IgD-negative memory B cell (primary cell): ENCODE data around the gene PROS1. TPM values are rescaled to one million over a fixed set of nuclear protein-coding genes. Genes with fewer than 3 reads are reported as not detected.
A peak's percentile ranks its signal among the peaks of the same experiment; 100 is the strongest.

Source experiments
- H3K27ac Mint-ChIP-seq, 3 donors: one replicate each; pipeline ENCODE4 v1.8.0; 2020 to 2022; ENCODE audit warnings: mild to moderate bottlenecking in 3 of 3, mixed read lengths in 3 of 3, moderate library complexity in 1 of 3
- H3K27me3 Mint-ChIP-seq: one replicate; pipeline ENCODE4 v1.8.0; 2021; ENCODE audit warnings: mixed read lengths
- H3K36me3 Mint-ChIP-seq: one replicate; pipeline ENCODE4 v1.8.0; 2020; ENCODE audit warnings: mild to moderate bottlenecking, mixed read lengths
- H3K4me1 Mint-ChIP-seq, 3 donors: one replicate each; pipeline ENCODE4 v1.8.0; 2020 to 2022; ENCODE audit warnings: mixed read lengths in 3 of 3, mild to moderate bottlenecking in 1 of 3
- H3K4me3 Mint-ChIP-seq, 4 donors: one replicate each; pipeline ENCODE4 v1.8.0; 2020 to 2022; ENCODE audit warnings: mild to moderate bottlenecking in 4 of 4, mixed read lengths in 4 of 4, moderate library complexity in 3 of 4
- H3K9me3 Mint-ChIP-seq, 3 donors: one replicate each; pipeline ENCODE4 v1.8.0; 2020 to 2021; ENCODE audit warnings: mixed read lengths in 3 of 3, mild to moderate bottlenecking in 1 of 3
- polyA plus RNA-seq: library from polyadenylated mRNA; unstranded; fragments of 300-500 nt; fragmentation: Illumina TruSeq; gene quantifications from one replicate; pipeline ENCODE4 v1.2.3, GENCODE V29; 2021

Gene PROS1
- 0.26 TPM for polyA plus RNA-seq

DNA sequence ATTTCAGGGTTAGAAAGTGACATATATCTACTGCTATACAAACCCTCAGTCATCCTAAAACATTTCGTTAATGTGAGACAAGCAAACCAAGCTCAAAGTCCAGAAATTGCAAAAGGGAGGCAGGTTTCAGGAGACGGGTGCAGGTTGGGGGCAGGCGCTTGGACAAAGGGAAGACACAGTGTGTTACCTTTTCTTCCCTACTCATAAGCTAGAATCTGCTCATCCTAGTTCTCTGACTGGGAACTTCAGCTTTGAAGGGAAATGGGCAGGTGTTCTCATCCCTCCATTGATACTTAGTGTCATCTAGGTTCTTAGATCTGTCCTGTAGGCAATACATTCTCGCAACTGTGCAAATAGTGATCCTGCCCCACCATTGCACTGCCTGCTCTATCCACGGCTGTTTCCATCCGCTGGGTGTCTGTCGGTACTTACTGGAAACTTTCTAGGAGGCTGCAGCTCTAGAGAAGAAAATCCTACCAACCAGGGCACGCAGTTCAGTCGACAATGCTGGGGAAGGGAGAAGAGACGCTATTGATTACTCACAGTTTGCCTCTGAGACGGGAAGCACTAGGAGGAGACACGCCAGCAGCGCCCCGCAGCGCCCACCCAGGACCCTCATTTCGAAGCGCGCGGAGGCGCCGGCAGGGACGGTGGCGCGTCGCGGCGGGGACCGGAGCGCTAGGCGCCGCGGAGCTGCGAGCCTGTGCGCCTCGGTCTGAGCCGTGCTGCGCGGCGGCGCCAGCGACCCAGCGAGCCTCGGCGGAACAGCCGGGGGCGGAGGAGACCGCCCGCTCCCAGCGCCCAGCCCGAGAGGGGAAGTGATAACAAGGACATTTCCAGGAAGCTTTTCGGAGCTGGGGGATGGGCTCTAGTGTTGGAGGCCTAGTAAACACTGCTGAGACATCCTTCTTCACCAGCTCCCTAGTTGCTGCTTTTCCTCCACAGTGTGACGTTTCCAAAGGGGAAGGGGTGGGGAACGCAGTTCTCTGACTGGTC, at the start of gene PROS1:
Gene PROS1, minus strand, starts transcription at position 766 of the 996 bp plus-strand sequence. Its CDS starts 147 bp downstream, at position 619.
- Mint-ChIP-seq H3K9me3 (no peaks in the 10 kb centered on the region), H3K27ac (peak within 1 kb of the TSS in 1 of 3 donors; percentile 40), H3K4me3 (peak within 1 kb of the TSS; percentile 21 to 94 (median 89)), H3K27me3 (peaks cover 17% of the 10 kb centered on the region), H3K36me3 (no peaks in the 10 kb centered on the region), H3K4me1 (peaks cover 2 to 11% (median 4%) of the 10 kb centered on the region in 3 donors)

DNA sequence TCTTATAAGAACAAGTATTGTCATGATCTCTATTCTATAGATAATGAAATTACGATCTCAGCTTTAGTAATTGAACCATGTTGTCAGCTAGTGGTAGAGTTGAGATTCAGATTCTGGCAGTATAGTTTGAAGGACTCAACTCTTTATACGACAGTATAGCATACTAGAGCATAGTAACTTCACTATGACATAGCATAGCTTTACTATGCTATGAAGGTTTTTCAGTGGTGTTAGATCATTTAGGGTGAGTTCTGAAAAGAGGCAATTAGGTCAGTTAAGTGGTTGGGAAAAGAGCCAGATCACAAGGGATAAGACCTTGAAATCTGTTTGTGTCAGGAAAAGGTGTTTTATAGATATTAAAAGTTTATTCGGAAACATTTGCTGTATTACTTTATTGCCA, 46.6 kb upstream of the PROS1 start:
- H3K27ac Mint-ChIP-seq, result no peak overlapping the region
- peaks cover 8% of the 10 kb centered on the region for H3K36me3 Mint-ChIP-seq
- H3K9me3 Mint-ChIP-seq, result no peaks in the 10 kb centered on the region
- no peaks in the 10 kb centered on the region for H3K4me1 Mint-ChIP-seq
- H3K4me3 Mint-ChIP-seq, result no peak overlapping the region
- no peaks in the 10 kb centered on the region for H3K27me3 Mint-ChIP-seq

DNA sequence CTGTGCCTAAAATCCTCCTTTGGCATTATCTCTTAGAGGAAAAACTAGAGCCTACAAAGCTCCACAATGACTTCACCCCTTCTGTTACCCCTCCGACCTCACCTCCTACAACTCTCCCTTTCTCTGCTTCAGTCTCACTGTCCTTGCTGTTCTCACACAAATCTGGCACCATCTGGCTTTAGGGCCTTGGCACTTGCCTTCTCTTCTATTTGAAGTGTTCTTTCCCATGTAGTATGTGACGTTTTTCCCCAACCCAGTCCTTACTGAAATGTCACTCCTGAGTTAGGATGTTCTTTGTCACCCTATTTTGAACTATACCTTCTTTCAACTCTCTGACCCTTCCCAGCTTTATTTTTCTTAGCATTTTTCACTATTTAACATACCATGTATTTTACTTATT, 46.0 kb upstream of the PROS1 start:
- Mint-ChIP-seq H3K4me3 (no peak overlapping the region), H3K36me3 (peaks cover 13% of the 10 kb centered on the region), H3K9me3 (no peaks in the 10 kb centered on the region), H3K27ac (no peak overlapping the region), H3K4me1 (peaks cover 0 to 6% (median 6%) of the 10 kb centered on the region in 3 donors), H3K27me3 (no peaks in the 10 kb centered on the region)

DNA sequence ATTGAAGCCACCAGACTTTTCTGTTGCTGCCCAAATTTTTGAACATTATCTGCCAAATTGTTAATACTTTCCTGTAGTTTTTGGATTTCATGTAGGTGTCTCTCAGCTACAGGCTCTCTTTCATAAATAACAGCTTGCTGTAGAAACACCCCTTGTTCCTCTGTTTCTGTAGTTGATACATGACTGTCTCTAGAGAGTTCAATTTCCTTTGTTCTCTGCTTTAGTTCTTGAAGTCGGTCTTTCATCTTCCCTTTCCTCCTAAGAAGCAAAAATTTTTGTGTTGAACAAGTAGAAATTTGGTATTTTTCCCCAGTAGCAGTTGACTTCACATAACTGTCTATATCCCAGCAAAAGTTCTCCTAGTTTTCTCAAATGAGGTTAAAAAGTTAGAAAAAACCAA, 41.3 kb upstream of the PROS1 start:
- Mint-ChIP-seq H3K4me1 (peaks cover 0 to 10% (median 7%) of the 10 kb centered on the region in 3 donors), H3K9me3 (no peaks in the 10 kb centered on the region), H3K27ac (peak overlapping the region in 1 of 3 donors; percentile 35), H3K36me3 (peaks cover 23% of the 10 kb centered on the region), H3K27me3 (no peaks in the 10 kb centered on the region), H3K4me3 (peak overlapping the region in 1 of 4 donors; percentile 23)

DNA sequence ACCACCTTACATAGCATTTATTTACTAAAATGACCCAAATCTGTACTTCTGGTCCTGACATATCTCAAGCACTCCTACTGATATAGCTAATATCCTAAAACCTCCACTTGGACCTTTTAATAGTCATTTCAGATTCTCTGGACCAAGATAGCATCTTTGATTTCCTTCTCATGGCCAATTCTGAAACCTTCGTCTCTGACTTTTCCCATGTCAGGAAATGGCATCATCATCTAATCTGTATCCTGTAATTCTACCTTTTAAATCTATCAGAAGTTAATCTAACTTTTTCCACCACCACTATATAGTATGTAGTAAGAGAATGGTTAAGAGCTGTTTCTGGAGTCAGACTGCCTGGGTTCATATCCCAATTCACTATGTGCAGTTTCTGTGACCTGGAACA, 38.5 kb upstream of the PROS1 start:
- no peak overlapping the region for H3K4me3 Mint-ChIP-seq
- H3K36me3 Mint-ChIP-seq, result peaks cover 17% of the 10 kb centered on the region
- no peaks in the 10 kb centered on the region for H3K9me3 Mint-ChIP-seq

DNA sequence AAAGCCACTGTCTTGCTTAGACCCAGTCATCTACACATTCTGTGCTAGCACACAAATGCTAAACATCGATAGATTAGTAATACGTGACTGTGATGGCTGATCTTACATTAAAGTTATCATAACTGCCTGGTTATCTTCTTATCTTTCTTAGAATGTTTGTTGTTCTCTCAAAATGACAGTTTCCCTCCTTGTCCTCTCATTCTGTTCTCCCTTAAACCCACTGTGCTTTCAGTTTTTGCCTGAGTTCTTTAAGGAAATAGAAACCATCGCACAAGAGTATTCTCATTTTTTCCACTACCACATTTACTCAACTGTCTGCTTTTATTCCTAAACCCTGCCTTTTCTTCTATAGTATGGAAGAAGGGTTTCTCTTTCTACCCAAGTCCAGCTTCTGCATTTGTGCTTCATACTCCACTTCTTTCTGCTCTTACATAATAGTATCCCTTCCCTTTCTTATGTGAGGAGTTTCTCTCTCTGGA, 37.6 kb upstream of the PROS1 start:
- Mint-ChIP-seq H3K27me3 (no peaks in the 10 kb centered on the region), H3K4me1 (peaks cover 0 to 10% (median 7%) of the 10 kb centered on the region in 3 donors), H3K36me3 (peaks cover 17% of the 10 kb centered on the region), H3K9me3 (no peaks in the 10 kb centered on the region), H3K4me3 (no peak overlapping the region), H3K27ac (no peak overlapping the region)

More for the DNA sequence above, 38.5 kb upstream of the PROS1 start:
- peaks cover 0 to 10% (median 7%) of the 10 kb centered on the region in 3 donors for H3K4me1 Mint-ChIP-seq
- H3K27me3 Mint-ChIP-seq, result no peaks in the 10 kb centered on the region
- no peak overlapping the region for H3K27ac Mint-ChIP-seq

DNA sequence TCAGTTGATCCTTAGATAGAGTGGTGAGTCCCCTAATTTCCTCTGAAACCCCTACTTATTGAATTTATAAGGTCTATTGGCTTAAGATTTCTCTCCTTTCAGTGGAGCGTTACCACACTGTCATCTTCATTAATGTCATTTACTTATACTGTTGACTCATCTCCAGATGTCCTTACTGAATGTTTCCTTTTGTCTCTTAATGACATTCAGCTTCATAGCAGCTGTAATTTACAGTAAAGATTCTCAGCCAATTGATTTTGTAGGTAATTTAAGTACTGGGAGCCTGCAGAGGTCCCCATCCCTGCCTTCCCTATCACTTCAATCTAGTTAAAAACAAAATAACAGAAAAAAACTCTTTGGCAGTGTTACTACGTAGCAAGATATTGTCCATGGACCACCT, 35.9 kb upstream of the PROS1 start:
- Mint-ChIP-seq H3K4me1 (peaks cover 0 to 3% (median under 1%) of the 10 kb centered on the region in 3 donors), H3K27ac (no peak overlapping the region), H3K36me3 (peaks cover 11% of the 10 kb centered on the region), H3K4me3 (no peak overlapping the region), H3K27me3 (no peaks in the 10 kb centered on the region), H3K9me3 (no peaks in the 10 kb centered on the region)

DNA sequence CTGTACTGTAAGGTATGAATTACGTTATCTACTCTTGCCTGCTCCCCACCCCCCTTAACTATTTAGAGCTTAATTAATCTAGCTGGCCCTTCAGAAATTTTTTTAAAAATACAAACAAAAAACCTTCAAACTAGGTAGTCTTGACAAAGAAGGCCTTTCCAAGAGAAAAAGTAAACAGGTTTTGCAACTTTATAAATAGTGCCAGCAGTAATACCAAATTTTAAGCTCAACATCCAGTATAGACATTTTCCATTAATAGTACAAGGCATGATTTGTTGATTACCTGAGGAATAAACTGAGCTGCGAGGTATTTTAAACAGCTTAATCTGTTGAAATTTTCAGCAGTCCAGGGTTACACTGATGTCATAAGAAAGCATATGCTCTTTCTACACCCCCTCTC, 34.6 kb upstream of the PROS1 start:
- H3K9me3 Mint-ChIP-seq, result no peaks in the 10 kb centered on the region
- no peak overlapping the region for H3K4me3 Mint-ChIP-seq
- H3K27ac Mint-ChIP-seq, result peak overlapping the region in 1 of 3 donors; percentile 6
- peaks cover 9% of the 10 kb centered on the region for H3K36me3 Mint-ChIP-seq
- no peaks in the 10 kb centered on the region for H3K27me3 Mint-ChIP-seq
- H3K4me1 Mint-ChIP-seq, result peaks cover 0 to 6% (median 5%) of the 10 kb centered on the region in 3 donors

DNA sequence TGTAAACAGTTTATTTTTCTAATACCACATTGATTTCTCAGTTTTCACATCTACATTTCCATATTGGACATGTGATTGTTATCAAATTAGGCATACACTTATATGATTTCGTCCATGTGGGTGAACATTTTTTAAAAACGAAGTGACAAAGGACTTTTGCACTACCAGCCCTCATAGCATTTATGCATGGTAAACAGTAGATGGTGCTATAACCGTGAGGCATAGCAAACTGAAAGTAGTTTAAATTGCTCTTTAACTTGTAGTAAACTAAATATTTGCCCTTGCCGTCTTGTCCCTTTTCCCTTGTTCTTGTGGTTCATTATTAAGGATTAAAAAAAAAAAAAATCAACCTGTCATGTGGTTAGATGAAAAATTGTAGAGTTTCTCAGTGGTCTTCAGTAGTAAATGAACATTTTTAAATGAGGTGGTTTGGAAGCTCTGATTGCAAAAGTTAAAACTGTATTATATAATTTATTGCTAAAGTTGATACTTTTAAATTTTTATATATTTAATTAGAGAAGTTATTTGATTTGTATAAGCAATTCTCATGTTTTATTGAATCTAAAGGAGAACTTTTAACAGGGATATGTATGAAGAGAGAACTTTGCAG, 30.7 kb upstream of the PROS1 start:
- no peak overlapping the region for H3K27ac Mint-ChIP-seq
- H3K4me1 Mint-ChIP-seq, result peaks cover 0 to 5% (median 4%) of the 10 kb centered on the region in 3 donors
- no peaks in the 10 kb centered on the region for H3K27me3 Mint-ChIP-seq
- peak overlapping the region in 2 of 4 donors; percentile 38 to 43 for H3K4me3 Mint-ChIP-seq
- H3K9me3 Mint-ChIP-seq, result no peaks in the 10 kb centered on the region
- peaks cover 2% of the 10 kb centered on the region for H3K36me3 Mint-ChIP-seq

DNA sequence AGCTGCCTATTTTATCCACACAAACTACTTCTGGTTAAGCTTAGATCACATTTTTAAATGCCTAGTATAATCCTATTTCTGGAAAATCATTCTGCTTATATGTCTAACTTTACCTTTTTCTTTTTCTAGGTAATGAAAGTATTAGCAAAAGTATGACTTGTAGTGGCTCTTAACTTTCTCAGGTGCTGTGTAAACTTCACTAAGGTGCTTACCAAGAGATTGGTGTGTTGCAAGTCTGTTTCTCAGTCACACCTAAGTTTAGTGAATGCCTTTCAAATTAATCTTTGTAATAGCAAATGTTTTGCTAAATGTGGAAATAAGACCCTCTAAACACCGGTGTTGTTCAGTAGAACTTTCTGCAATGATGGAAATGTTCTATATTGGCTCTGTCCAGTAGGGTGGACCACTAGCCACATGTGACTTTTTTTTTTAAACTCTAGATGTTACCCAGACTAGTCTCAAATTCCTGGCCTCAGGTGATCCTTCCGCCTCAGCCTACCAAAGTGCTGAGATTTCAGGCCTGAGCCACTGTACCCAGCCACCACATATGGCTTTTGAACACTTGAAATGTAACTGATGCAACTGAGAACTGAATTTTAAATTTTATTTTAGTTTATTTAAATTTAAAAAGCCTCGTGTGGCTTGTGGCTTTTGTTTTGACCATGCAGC, 28.3 kb upstream of the PROS1 start:
- no peak overlapping the region for H3K4me3 Mint-ChIP-seq
- peaks cover 3% of the 10 kb centered on the region for H3K36me3 Mint-ChIP-seq
- peaks cover 0 to 5% (median 4%) of the 10 kb centered on the region in 3 donors for H3K4me1 Mint-ChIP-seq
- no peak overlapping the region for H3K27ac Mint-ChIP-seq
- no peaks in the 10 kb centered on the region for H3K27me3 Mint-ChIP-seq
- no peaks in the 10 kb centered on the region for H3K9me3 Mint-ChIP-seq

DNA sequence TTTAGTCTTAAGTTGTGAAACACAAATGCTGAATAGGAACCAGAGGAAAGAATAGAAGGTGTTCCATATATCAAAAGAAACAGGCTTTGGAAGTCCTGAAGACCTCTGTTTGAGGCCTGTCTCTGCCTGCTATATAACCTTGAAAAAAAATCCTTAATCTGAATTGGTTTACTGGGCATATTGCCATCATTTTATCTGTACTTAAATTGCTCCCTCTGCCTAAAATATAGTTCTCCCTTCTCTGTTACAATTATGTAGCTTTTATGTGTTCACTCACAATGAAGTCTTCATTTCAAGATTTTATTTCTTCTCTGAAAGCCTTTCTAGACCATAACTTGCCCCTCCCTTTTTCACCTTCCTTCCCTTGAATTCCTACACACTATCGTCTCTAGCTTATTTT, 27.5 kb upstream of the PROS1 start:
- Mint-ChIP-seq H3K36me3 (peaks cover 3% of the 10 kb centered on the region), H3K4me1 (peaks cover 0 to 5% (median 4%) of the 10 kb centered on the region in 3 donors), H3K4me3 (no peak overlapping the region), H3K27me3 (no peaks in the 10 kb centered on the region), H3K9me3 (no peaks in the 10 kb centered on the region), H3K27ac (no peak overlapping the region)

DNA sequence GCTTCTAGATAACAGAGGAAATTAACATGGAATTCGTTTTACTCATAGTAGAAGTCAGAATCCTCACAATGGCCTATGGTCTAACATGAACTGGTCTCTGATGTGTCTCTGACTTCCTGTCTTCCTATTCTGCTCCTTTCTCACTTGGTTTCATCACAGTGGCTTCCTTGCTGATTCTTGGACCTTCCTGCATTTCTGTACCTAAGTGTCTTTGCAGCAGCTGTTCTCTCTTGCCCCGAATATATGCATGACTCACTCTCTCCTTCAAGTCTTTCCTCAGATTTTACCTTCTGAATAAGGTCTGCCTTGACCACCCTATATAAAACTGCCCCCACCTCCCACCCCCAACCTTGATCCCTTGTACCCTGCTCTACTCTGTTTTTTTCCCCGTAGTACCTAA, 20.4 kb upstream of the PROS1 start:
- H3K36me3 Mint-ChIP-seq, result peaks cover 3% of the 10 kb centered on the region
- peaks cover 0 to 3% (median 0%) of the 10 kb centered on the region in 3 donors for H3K4me1 Mint-ChIP-seq
- no peaks in the 10 kb centered on the region for H3K9me3 Mint-ChIP-seq
- no peak overlapping the region for H3K4me3 Mint-ChIP-seq
- no peak overlapping the region for H3K27ac Mint-ChIP-seq
- H3K27me3 Mint-ChIP-seq, result no peaks in the 10 kb centered on the region

DNA sequence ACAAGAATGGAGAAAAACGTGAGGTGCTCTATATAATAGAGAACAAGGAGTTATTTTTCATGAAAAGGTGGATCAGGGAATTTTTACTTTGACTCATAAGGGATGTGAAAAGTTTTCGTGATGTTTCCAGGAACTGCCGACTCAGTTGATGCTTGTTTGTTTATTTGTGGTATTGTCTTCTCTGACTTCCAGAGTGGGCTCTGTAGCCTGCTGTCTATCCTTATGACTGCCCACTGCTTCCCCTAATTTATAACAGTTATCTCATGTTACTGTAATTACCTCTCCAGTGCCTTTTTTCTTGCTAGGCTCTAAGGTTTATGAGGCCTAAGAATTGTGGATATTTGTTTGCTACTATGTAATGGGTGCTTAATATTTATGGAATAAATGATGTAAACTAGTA, 18.5 kb upstream of the PROS1 start:
- peaks cover 0 to 3% (median 0%) of the 10 kb centered on the region in 3 donors for H3K4me1 Mint-ChIP-seq
- H3K9me3 Mint-ChIP-seq, result no peaks in the 10 kb centered on the region
- no peak overlapping the region for H3K27ac Mint-ChIP-seq
- no peak overlapping the region for H3K4me3 Mint-ChIP-seq
- H3K36me3 Mint-ChIP-seq, result no peaks in the 10 kb centered on the region
- no peaks in the 10 kb centered on the region for H3K27me3 Mint-ChIP-seq

DNA sequence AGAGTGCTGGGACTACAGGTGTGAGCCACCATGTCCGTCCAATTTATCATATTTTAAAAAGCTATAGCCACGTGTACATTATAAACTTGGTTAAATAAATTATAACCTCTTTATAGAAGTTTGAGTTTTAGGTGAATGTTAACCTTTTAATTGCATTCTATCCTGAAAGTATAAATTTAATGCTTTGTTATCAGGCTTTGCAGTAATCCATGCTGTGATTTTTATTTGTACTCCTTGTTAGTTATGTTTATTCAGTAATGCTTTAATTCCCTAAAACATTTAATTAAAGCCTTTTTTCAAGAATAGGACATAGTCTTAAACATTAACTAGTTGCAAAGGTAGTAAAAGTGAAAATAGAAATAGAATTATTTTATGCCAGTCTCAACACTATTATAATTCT, 17.9 kb upstream of the PROS1 start:
- Mint-ChIP-seq H3K4me1 (peaks cover 0 to 3% (median 0%) of the 10 kb centered on the region in 3 donors), H3K36me3 (no peaks in the 10 kb centered on the region), H3K4me3 (no peak overlapping the region), H3K27me3 (no peaks in the 10 kb centered on the region), H3K9me3 (no peaks in the 10 kb centered on the region), H3K27ac (no peak overlapping the region)

DNA sequence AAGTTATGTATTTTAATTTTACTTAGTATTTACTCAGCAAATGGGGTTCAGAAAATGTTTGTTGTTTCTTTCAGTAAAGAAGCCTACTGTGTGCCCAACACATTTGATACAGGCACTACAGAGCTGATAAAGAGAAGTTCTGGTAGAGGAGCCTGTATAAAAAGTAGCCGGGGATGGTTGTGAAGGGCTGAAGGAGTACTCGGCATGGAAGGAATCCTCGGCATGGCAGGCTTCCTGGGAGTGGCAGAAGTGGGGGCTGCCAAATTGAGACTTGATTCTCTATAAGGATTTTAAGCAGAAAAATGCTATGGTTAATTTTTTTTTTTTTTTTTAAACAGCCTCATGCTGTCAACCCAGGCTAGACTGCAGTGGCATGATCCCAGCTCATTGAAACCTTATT, 15.5 kb upstream of the PROS1 start:
- peaks cover 0 to 3% (median 0%) of the 10 kb centered on the region in 3 donors for H3K4me1 Mint-ChIP-seq
- H3K36me3 Mint-ChIP-seq, result no peaks in the 10 kb centered on the region
- H3K9me3 Mint-ChIP-seq, result no peaks in the 10 kb centered on the region
- H3K27ac Mint-ChIP-seq, result no peak overlapping the region
- H3K4me3 Mint-ChIP-seq, result no peak overlapping the region
- H3K27me3 Mint-ChIP-seq, result no peaks in the 10 kb centered on the region
